GM12878 (cell line): ENCODE results near the gene CBX8. TPM values are rescaled to one million over a fixed set of nuclear protein-coding genes. Genes with fewer than 3 reads are reported as not detected.

ENCODE experiments used
- ATAC-seq: fragments of 200-7000 bp; cut with Tn5 transposase; 3 replicates; pipeline ENCODE4 v1.9.1; 2020; ENCODE audit warnings: mild to moderate bottlenecking, moderate library complexity
- BruUV-seq: library from RNA; stranded (reverse); fragments of 400-500 nt; replicated peaks from 2 replicates; lab custom pipeline; 2021; lab: Mats Ljungman, UMichigan
- CTCF ChIA-PET: fragments of 300-600 bp; sonication (Branson Sonifier 250); formaldehyde crosslinking; extraction: SDS; loops from one replicate; lab custom pipeline; 2021; ENCODE audit warnings: inconsistent platforms; lab: Yijun Ruan, JAX
- POLR2A ChIA-PET: fragments of 350-600 bp; formaldehyde crosslinking; extraction: SDS; loops from one replicate; lab custom pipeline; 2021; ENCODE audit warnings: inconsistent platforms; lab: Charles Lee
- RAD21 ChIA-PET: fragments of 300-600 bp; sonication (Branson Sonifier 250); formaldehyde crosslinking; loops from one replicate; lab custom pipeline; 2023; ENCODE audit warnings: antibody characterized with exemption; ENCODE audit not compliant: unreplicated experiment; lab: Charles Lee
- SMC1A ChIA-PET: fragments of 300-600 bp; sonication (Branson Sonifier 250); formaldehyde crosslinking; loops from one replicate; lab custom pipeline; 2023; ENCODE audit not compliant: unreplicated experiment, uncharacterized antibody; lab: Charles Lee
- DNase-seq: peaks from one replicate; pipeline ENCODE4 v3.0.0-alpha.2; 2011; ENCODE audit warnings: low read depth, low spot score
- FAIRE-seq: peaks from 3 replicates; lab custom pipeline; 2011; peaks lifted over from hg19 to GRCh38; lab: Jason Lieb, UNC
- H2AFZ ChIP-seq: 2 replicates; pipeline ENCODE4 v1.6.0; 2011; ENCODE audit warnings: low read depth, low read length, control low read depth; ENCODE audit not compliant: control insufficient read depth
- H3K27ac ChIP-seq: 2 replicates; pipeline ENCODE4 v1.5.1; 2011; ENCODE audit warnings: control low read depth; ENCODE audit not compliant: control insufficient read depth, insufficient read depth
- H3K27me3 ChIP-seq, 2 experiments: replicated peaks in 1 of 2; 2 replicates each; pipeline versions ENCODE4 v1.6.0 to v1.6.1; 2011; ENCODE audit warnings: low read length in 1 of 2; ENCODE audit not compliant: control insufficient read depth in 2 of 2, insufficient read depth in 2 of 2
- H3K36me3 ChIP-seq, 2 experiments: 2 replicates each; pipeline ENCODE4 v1.5.1; 2011; ENCODE audit warnings: low read length in 1 of 2; ENCODE audit not compliant: control insufficient read depth in 2 of 2, insufficient read depth in 2 of 2
- H3K4me1 ChIP-seq: 2 replicates; pipeline ENCODE4 v1.6.1; 2011; ENCODE audit warnings: mild to moderate bottlenecking, low read length, moderate library complexity, mixed read lengths; ENCODE audit not compliant: control insufficient read depth, insufficient read depth
- H3K4me2 ChIP-seq: 2 replicates; pipeline ENCODE4 v1.6.0; 2011; ENCODE audit warnings: control low read depth; ENCODE audit not compliant: control insufficient read depth, insufficient read depth
- H3K4me3 ChIP-seq: fragments of 200-600 bp; sonication (generic); 2 replicates; pipeline ENCODE4 v1.5.1; 2016
- H3K79me2 ChIP-seq: 2 replicates; pipeline ENCODE4 v1.6.0; 2011; ENCODE audit warnings: low read length; ENCODE audit not compliant: control insufficient read depth, insufficient read depth
- H3K9ac ChIP-seq: 2 replicates; pipeline ENCODE4 v1.8.0; 2011; ENCODE audit warnings: low read length, control low read depth, mixed read lengths; ENCODE audit not compliant: control insufficient read depth, insufficient read depth
- H3K9me3 ChIP-seq: replicated peaks from 3 replicates; pipeline ENCODE4 v1.5.1; 2011; ENCODE audit warnings: mild to moderate bottlenecking, low read length; ENCODE audit not compliant: control insufficient read depth, insufficient read depth
- H4K20me1 ChIP-seq: 2 replicates; pipeline ENCODE4 v1.6.0; 2011; ENCODE audit not compliant: control insufficient read depth, insufficient read depth
- ATF7 ChIP-seq: fragments of 450-650 bp; IDR thresholded peaks from 2 replicates; pipeline ENCODE4 v1.6.1; 2016; ENCODE audit warnings: low read depth, mild to moderate bottlenecking
- FOXM1 ChIP-seq: IDR thresholded peaks from 2 replicates; pipeline ENCODE4 v1.6.1; 2012; ENCODE audit warnings: low read depth, mild to moderate bottlenecking, inconsistent platforms, low read length, moderate library complexity
- KAT2A ChIP-seq: conservative IDR thresholded peaks from 2 replicates; pipeline ENCODE4 v1.6.1; 2011; ENCODE audit warnings: low read depth, low read length; ENCODE audit not compliant: control insufficient read depth
- NR2C1 ChIP-seq: fragments of 450-650 bp; IDR thresholded peaks from 2 replicates; pipeline ENCODE4 v1.6.1; 2017; ENCODE audit warnings: antibody characterized with exemption, mild to moderate bottlenecking, moderate library complexity
- SIN3A ChIP-seq: IDR thresholded peaks from 2 replicates; pipeline ENCODE4 v1.6.1; 2012; ENCODE audit warnings: low read depth, low read length, improper control_type of control experiment
- SP1 ChIP-seq: IDR thresholded peaks from one replicate; pipeline ENCODE4 v1.6.1; 2011; ENCODE audit warnings: low read depth, low read length
- ZBED1 ChIP-seq: IDR thresholded peaks from 2 replicates; pipeline ENCODE4 v1.6.1; 2016; ENCODE audit warnings: borderline replicate concordance
- WGBS: methylation state at CpG from one replicate; pipeline ENCODE4 v1.1.6; 2016; ENCODE audit warnings: low lambda C conversion rate; ENCODE audit not compliant: insufficient replicate concordance, insufficient coverage; ENCODE audit errors: missing lambda C conversion rate; 5-methylcytosine and 5-hydroxymethylcytosine counted together
- in situ Hi-C: fragments of 300-500 bp; cut with MboI; formaldehyde crosslinking; loops from 9 replicates; pipeline ENCODE4 v1.14.3; 2018; ENCODE audit warnings: mixed read lengths
- intact Hi-C: fragments of 100-400 bp; cut with micrococcal nuclease; formaldehyde crosslinking; loops from one replicate; pipeline ENCODE4 v1.14.2; 2022; ENCODE audit not compliant: unreplicated experiment
- polyA plus RNA-seq, 11 experiments: library from polyadenylated mRNA; depleted of rRNA in 4 of 11; unstranded in 6 of 11; stranded (reverse) in 5 of 11; fragments of >200 nt; fragmentation: Nextera tagmentation in 4 of 11; fragmentation: Illumina TruSeq in 1 of 11; extraction: Ambion mirVana in 4 of 11; extraction: Trizol in 1 of 11; gene quantifications; 1 replicate in 1 of 11; 2 replicates in 10 of 11; pipeline versions ENCODE4 v1.2.1 to v1.2.3, GENCODE V29; 2011 to 2016; ENCODE audit warnings: inconsistent platforms in 2 of 11, missing spikeins in 2 of 11, low read depth in 1 of 11
- total RNA-seq, 4 experiments: library from RNA; depleted of rRNA in 3 of 4; stranded (reverse); fragments of >200 nt in 3 of 4; fragmentation: Illumina TruSeq in 1 of 4; extraction: Trizol in 1 of 4; gene quantifications; 2 replicates each; pipeline versions ENCODE4 v1.2.1 to v1.2.3, GENCODE V29; 2013 to 2021
- TF ChIP-seq, protein P1 (sequence below): fragments of 450-650 bp; conservative IDR thresholded peaks from 2 replicates; pipeline ENCODE4 v1.6.1; 2017; ENCODE audit warnings: mild to moderate bottlenecking, moderate library complexity
- TF ChIP-seq, protein P2 (sequence below): fragments of 450-650 bp; IDR thresholded peaks from 2 replicates; pipeline ENCODE4 v1.6.1; 2018; ENCODE audit warnings: mild to moderate bottlenecking, low read depth, moderate library complexity; ENCODE audit not compliant: partially characterized antibody

The CBX8 gene
- total and polyA plus RNA-seq, 10 of the 15 experiments (the other 5 are each of a cell fraction or from before 2014, with no cell fraction given) = 0.03 to 6.7 (median 1.9) TPM

DNA sequence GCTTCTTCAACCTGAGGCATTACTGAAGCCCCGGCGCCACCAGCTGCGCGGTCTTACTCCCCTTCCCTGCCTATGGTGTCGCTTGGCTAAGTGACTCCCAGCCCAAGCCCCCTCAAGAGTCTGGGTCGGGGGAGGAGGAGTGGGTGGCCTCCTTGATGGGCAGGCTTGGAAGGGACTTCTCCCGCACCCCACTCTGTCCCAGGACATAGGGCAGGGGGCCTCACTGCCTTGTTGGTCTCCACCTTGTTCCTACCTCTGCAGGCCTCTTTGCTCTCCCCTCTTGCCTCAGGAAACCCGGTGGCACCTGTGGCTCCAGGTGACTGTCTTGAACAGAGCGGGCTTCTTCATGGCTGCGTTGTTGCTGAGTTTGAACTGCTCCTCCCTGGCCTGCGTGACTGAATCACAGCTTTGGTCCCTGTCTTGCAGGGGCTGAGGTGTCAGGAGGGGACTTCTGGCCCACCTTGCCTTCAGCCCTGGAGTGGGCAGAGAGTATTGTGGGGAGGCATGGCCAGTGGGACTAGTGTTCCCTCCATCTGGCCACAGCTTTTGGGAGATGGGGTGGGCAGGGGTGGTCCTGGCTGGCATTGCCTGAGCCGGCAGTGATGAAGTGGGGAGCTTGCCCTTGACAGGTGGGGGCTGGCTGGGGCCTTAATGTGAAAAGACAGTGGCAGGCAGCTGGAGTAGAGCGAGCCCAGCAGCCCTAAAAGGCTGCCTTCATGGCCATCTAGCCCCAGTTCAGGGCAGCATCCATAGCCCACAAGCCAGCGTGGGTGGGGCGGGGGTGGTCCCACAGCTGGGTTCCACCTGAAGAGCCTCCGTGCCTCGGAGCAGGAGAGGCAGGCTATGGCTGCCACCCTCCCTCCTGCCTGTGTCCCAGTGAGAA is 11.6 kb downstream of the CBX8 start:
- in situ Hi-C loops (loop anchor here (5.0 kb wide), 1 partner anchor 187 kb away; no protein-coding TSS in a partner anchor), intact Hi-C loops (no loop called here)
- Histone ChIP-seq H3K4me1 (peaks cover 3% of the 10 kb centered on the region), H3K27ac (no peak overlapping the region), H3K36me3 (no peaks in the 10 kb centered on the region), H3K79me2 (no peaks in the 10 kb centered on the region), H4K20me1 (no peaks in the 10 kb centered on the region), H3K9me3 (no peaks in the 10 kb centered on the region), H3K4me3 (no peak overlapping the region), H3K4me2 (no peak overlapping the region), H3K9ac (no peak overlapping the region), H3K27me3 (peaks cover 7 to 8% of the 10 kb centered on the region in 2 experiments; a peak in 3 of 4 replicates), H2AFZ (no peak overlapping the region)
- ChIA-PET RAD21 (no interaction called here), POLR2A (no interaction called here), CTCF (no interaction called here), SMC1A (no interaction called here)
- 51% methylated on average over 17 of the region's 17 CpGs for WGBS
- ATAC-seq (no peak), FAIRE-seq (no peak), DNase-seq (no peak)
- TF ChIP-seq ATF7 (no peak), NR2C1 (no peak), FOXM1 (no peak), KAT2A (no peak), SIN3A (no peak), ZBED1 (no peak), SP1 (no peak)
- TF ChIP-seq, protein P1, sequence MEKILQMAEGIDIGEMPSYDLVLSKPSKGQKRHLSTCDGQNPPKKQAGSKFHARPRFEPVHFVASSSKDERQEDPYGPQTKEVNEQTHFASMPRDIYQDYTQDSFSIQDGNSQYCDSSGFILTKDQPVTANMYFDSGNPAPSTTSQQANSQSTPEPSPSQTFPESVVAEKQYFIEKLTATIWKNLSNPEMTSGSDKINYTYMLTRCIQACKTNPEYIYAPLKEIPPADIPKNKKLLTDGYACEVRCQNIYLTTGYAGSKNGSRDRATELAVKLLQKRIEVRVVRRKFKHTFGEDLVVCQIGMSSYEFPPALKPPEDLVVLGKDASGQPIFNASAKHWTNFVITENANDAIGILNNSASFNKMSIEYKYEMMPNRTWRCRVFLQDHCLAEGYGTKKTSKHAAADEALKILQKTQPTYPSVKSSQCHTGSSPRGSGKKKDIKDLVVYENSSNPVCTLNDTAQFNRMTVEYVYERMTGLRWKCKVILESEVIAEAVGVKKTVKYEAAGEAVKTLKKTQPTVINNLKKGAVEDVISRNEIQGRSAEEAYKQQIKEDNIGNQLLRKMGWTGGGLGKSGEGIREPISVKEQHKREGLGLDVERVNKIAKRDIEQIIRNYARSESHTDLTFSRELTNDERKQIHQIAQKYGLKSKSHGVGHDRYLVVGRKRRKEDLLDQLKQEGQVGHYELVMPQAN = no peak
- TF ChIP-seq, protein P2, sequence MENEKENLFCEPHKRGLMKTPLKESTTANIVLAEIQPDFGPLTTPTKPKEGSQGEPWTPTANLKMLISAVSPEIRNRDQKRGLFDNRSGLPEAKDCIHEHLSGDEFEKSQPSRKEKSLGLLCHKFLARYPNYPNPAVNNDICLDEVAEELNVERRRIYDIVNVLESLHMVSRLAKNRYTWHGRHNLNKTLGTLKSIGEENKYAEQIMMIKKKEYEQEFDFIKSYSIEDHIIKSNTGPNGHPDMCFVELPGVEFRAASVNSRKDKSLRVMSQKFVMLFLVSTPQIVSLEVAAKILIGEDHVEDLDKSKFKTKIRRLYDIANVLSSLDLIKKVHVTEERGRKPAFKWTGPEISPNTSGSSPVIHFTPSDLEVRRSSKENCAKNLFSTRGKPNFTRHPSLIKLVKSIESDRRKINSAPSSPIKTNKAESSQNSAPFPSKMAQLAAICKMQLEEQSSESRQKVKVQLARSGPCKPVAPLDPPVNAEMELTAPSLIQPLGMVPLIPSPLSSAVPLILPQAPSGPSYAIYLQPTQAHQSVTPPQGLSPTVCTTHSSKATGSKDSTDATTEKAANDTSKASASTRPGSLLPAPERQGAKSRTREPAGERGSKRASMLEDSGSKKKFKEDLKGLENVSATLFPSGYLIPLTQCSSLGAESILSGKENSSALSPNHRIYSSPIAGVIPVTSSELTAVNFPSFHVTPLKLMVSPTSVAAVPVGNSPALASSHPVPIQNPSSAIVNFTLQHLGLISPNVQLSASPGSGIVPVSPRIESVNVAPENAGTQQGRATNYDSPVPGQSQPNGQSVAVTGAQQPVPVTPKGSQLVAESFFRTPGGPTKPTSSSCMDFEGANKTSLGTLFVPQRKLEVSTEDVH = no peak
- no TSS peak for BruUV-seq
